Heart right ventricle (tissue), 16 donors: ENCODE data around the gene MOGAT1. TPM values are rescaled to one million over a fixed set of nuclear protein-coding genes. Genes with fewer than 3 reads are reported as not detected.

Source experiments
- ATAC-seq, 8 donors: fragments of 200-7000 bp; cut with Tn5 transposase; one replicate each; pipeline ENCODE4 v1.9.1; 2020; ENCODE audit warnings: mild to moderate bottlenecking in 8 of 8, moderate library complexity in 8 of 8, moderate number of reproducible peaks in 1 of 8
- DNase-seq, 2 donors: peaks; one replicate each; pipeline ENCODE4 v3.0.0-alpha.2; 2020
- H3K27ac ChIP-seq, 10 donors: fragments of 200-600 bp; sonication (generic) in 2 of 10; one replicate each; pipeline versions ENCODE4 v1.5.0 to v1.8.0; 2020 to 2022; ENCODE audit warnings: mild to moderate bottlenecking in 3 of 10
- H3K27me3 ChIP-seq, 7 donors: fragments of 200-600 bp; one replicate each; pipeline ENCODE4 v1.8.0; 2021 to 2022; ENCODE audit warnings: mild to moderate bottlenecking in 2 of 7
- H3K36me3 ChIP-seq, 9 donors: fragments of 200-600 bp; sonication (generic) in 1 of 9; one replicate each; pipeline versions ENCODE4 v1.5.0 to v1.8.0; 2020 to 2022; ENCODE audit warnings: mild to moderate bottlenecking in 2 of 9
- H3K4me1 ChIP-seq, 9 donors: fragments of 200-600 bp; sonication (generic) in 1 of 9; one replicate each; pipeline versions ENCODE4 v1.5.0 to v1.8.0; 2020 to 2022; ENCODE audit warnings: mild to moderate bottlenecking in 4 of 9
- H3K4me3 ChIP-seq, 10 donors: fragments of 200-600 bp; sonication (generic) in 2 of 10; one replicate each; pipeline versions ENCODE4 v1.5.0 to v1.8.0; 2020 to 2022; ENCODE audit warnings: mild to moderate bottlenecking in 7 of 10, moderate library complexity in 2 of 10
- H3K9me3 ChIP-seq, 11 donors: fragments of 200-600 bp in 10 of 11; sonication (generic) in 2 of 11; one replicate each; pipeline versions ENCODE4 v1.5.0 to v1.8.0; 2013 to 2022; ENCODE audit warnings: mild to moderate bottlenecking in 2 of 11, control low read depth in 1 of 11, moderate library complexity in 1 of 11
- CTCF ChIP-seq, 9 donors: fragments of 200-600 bp; sonication (generic) in 2 of 9; IDR thresholded peaks; one replicate each; pipeline versions ENCODE4 v1.5.0 to v1.8.0; 2021 to 2022; ENCODE audit warnings: antibody characterized with exemption in 9 of 9, mild to moderate bottlenecking in 5 of 9, moderate library complexity in 1 of 9
- WGBS, 2 donors: extraction: QIAGEN DNeasy Blood & Tissue Kit; methylation state at CpG; one replicate each; pipeline ENCODE4 v1.1.7; 2013; ENCODE audit warnings: inconsistent platforms in 1 of 2; 5-methylcytosine and 5-hydroxymethylcytosine counted together
- intact Hi-C, 10 donors: fragments of 100-400 bp; cut with DNase I; formaldehyde crosslinking; loops; one replicate each; pipeline versions ENCODE4 v1.11.1 to v1.14.2; 2022
- polyA plus RNA-seq, 2 donors: library from polyadenylated mRNA; stranded (reverse); fragments of 200-250 nt; gene quantifications; one replicate each; pipeline ENCODE4 v1.2.3, GENCODE V29; 2013
- total RNA-seq, 10 donors: library from RNA; stranded (reverse); fragmentation: NEBNext Ultra II Directional in 3 of 10; extraction: Animal tissue kit (Norgen Biotek cat#: 25700) in 3 of 10; gene quantifications; one replicate each; pipeline versions ENCODE4 v1.2.1 to v1.2.4, GENCODE V29; 2021 to 2023
- donor health status: Arrhythmogenic right ventricular cardiomyopathy.
- donor health status: ischemic (EF 13 %, LVEDD 7.1; RV severe dilation, severe dysfunction).
- donor health status: healthy with polysubstance abuse.
- donor health status: DM: no; HTN: yes; CAD: no.
- donor health status: DM: no; HTN: no; CAD: no.
- donor health status: ischemic (EF 25% LVEDD 6.9; RV normal size, moderate dysfunction).
- donor health status: ischemic (EF 25% LVEDD 5.7; RV mildly dilated, moderate dysfunction).
- donor health status: healthy.
- donor health status: DM: yes; HTN: yes; CAD: no.
- donor health status: Ischemic cardiomyopathy.
- donor health status: ischemic (EF 35%, LVEDD 5.7; RV mildly dilated, moderate dysfunction).
- donor health status: nonischemic (EF 11% LVEDD 7.7; RV severe dilation, severe dysfunction).
- donor health status: DM: yes; HTN: yes; CAD: no.
- donor health status: PGD.
- donor health status: ischemic (EF 29% LVEDD 5.4; RV normal size, mild dysfunction).
- donor health status: nonischemic (EF 23%, LVEDD 6.1; RV moderate dilation, normal function).

Gene MOGAT1
- total and polyA plus RNA-seq, 12 donors = 0.07 to 0.93 (median 0.56) TPM; not detected in 3

- no peaks in the 10 kb centered on the region for H3K9me3 ChIP-seq
- 72 to 77% methylated on average over 3 of the region's 3 CpGs for WGBS, 2 donors
- H3K4me3 ChIP-seq = no peak overlapping the region
- no peak for TF ChIP-seq CTCF (IDR thresholded peaks at IDR 0.05)
- no peak for DNase-seq
- no peak for ATAC-seq
- no peaks in the 10 kb centered on the region for H3K4me1 ChIP-seq
- intact Hi-C loops = no loop called here
- no peak overlapping the region for H3K27ac ChIP-seq
- no peaks in the 10 kb centered on the region for H3K36me3 ChIP-seq
- H3K27me3 ChIP-seq = peaks cover 0 to 45% (median 3%) of the 10 kb centered on the region in 7 donors
Observed at GRCh38 chr2:222677981-222678380, 6.5 kb downstream of the MOGAT1 start.

- WGBS, 2 donors = 70 to 75% methylated on average over 3 of the region's 3 CpGs
- intact Hi-C loops = no loop called here
Observed at GRCh38 chr2:222683805-222684204, 12.3 kb downstream of the MOGAT1 start.

GRCh38 chr2:222686086-222686750 lies 14.8 kb downstream of the MOGAT1 start:
- Histone ChIP-seq H3K27me3 (no peaks in the 10 kb centered on the region), H3K4me3 (no peak overlapping the region), H3K9me3 (no peaks in the 10 kb centered on the region), H3K36me3 (no peaks in the 10 kb centered on the region), H3K4me1 (peaks cover 0 to 13% (median 0%) of the 10 kb centered on the region in 9 donors), H3K27ac (no peak overlapping the region)
- ATAC-seq (no peak), DNase-seq (no peak)
- WGBS, 2 donors = 79 to 80% methylated on average over 5 of the region's 5 CpGs
- intact Hi-C loops = no loop called here
- no peak for TF ChIP-seq CTCF (IDR thresholded peaks at IDR 0.05)

More at GRCh38 chr2:222683805-222684204, 12.3 kb downstream of the MOGAT1 start:
- ATAC-seq = no peak
- H3K27me3 ChIP-seq = peaks cover 0 to 9% (median 3%) of the 10 kb centered on the region in 7 donors
- no peaks in the 10 kb centered on the region for H3K4me1 ChIP-seq
- no peak for TF ChIP-seq CTCF (IDR thresholded peaks at IDR 0.05)
- H3K27ac ChIP-seq = no peak overlapping the region
- no peaks in the 10 kb centered on the region for H3K36me3 ChIP-seq
- no peak for DNase-seq
- H3K4me3 ChIP-seq = no peak overlapping the region
- no peaks in the 10 kb centered on the region for H3K9me3 ChIP-seq

GRCh38 chr2:222688917-222689316 lies 17.5 kb downstream of the MOGAT1 start:
- no peak for ATAC-seq
- intact Hi-C loops = no loop called here
- Histone ChIP-seq H3K9me3 (no peaks in the 10 kb centered on the region), H3K27me3 (no peaks in the 10 kb centered on the region), H3K4me1 (peaks cover 0 to 13% (median 0%) of the 10 kb centered on the region in 9 donors), H3K4me3 (no peak overlapping the region), H3K27ac (no peak overlapping the region), H3K36me3 (no peaks in the 10 kb centered on the region)
- DNase-seq = no peak
- 62 to 69% methylated on average over 2 of the region's 2 CpGs for WGBS, 2 donors
- TF ChIP-seq CTCF (IDR thresholded peaks at IDR 0.05) = no peak
